Ovary (tissue), 9 donors: ENCODE results near the gene HOXC11. TPM values are rescaled to one million over a fixed set of nuclear protein-coding genes. Genes with fewer than 3 reads are reported as not detected.
A peak's percentile ranks its signal among the peaks of the same experiment; 100 is the strongest.

Source experiments
- DNase-seq, 5 donors: peaks; one replicate each; pipeline ENCODE4 v3.0.0-alpha.2; 2019 to 2020
- H3K27ac ChIP-seq, 2 donors: fragments of 200-600 bp; one replicate each; pipeline versions ENCODE4 v1.5.1 to v1.8.0; 2019 to 2022
- H3K27me3 ChIP-seq: fragments of 200-600 bp; one replicate; pipeline ENCODE4 v1.8.0; 2022
- H3K36me3 ChIP-seq: fragments of 200-600 bp; sonication (generic); one replicate; pipeline ENCODE4 v1.5.1; 2019
- H3K4me1 ChIP-seq: one replicate; pipeline ENCODE4 v1.8.1; 2013; ENCODE audit warnings: mild to moderate bottlenecking, moderate library complexity; ENCODE audit not compliant: insufficient read depth
- H3K4me3 ChIP-seq: fragments of 200-600 bp; sonication (generic); one replicate; pipeline ENCODE4 v1.5.1; 2017
- H3K9me3 ChIP-seq, 2 donors: fragments of 200-600 bp in 1 of 2; sonication (generic) in 1 of 2; one replicate each; pipeline versions ENCODE4 v1.5.1 to v1.8.1; 2013 to 2019; ENCODE audit warnings: mild to moderate bottlenecking in 1 of 2, moderate library complexity in 1 of 2
- CTCF ChIP-seq, 3 donors: fragments of 450-650 bp in 2 of 3; fragments of 200-600 bp in 1 of 3; IDR thresholded peaks; one replicate each; pipeline versions ENCODE4 v1.5.1 to v1.8.0; 2016 to 2022; ENCODE audit warnings: antibody characterized with exemption in 3 of 3, mild to moderate bottlenecking in 1 of 3
- EP300 ChIP-seq: sonication (generic); formaldehyde crosslinking; IDR thresholded peaks from one replicate; pipeline ENCODE4 v1.6.1; 2017; ENCODE audit warnings: antibody characterized with exemption
- POLR2A ChIP-seq: fragments of 450-650 bp; IDR thresholded peaks from one replicate; pipeline ENCODE4 v1.6.1; 2017; ENCODE audit warnings: antibody characterized with exemption, mild to moderate bottlenecking, moderate library complexity
- WGBS, 3 donors: extraction: QIAGEN DNeasy Blood & Tissue Kit in 1 of 3; methylation state at CpG; one replicate each; pipeline versions ENCODE4 v1.1.5 to v1.1.7; 2013 to 2017; 5-methylcytosine and 5-hydroxymethylcytosine counted together
- intact Hi-C, 4 donors: fragments of 100-400 bp; cut with DNase I; formaldehyde crosslinking; loops; one replicate each; pipeline versions ENCODE4 v1.11.0 to v1.15.1; 2022 to 2023
- polyA plus RNA-seq, 2 donors: library from polyadenylated mRNA; stranded (reverse); fragments of 200-250 nt in 1 of 2; fragments of 350-450 nt in 1 of 2; fragmentation: Illumina TruSeq in 1 of 2; extraction: RNeasy Lipid Tissue Mini Kit (QIAGEN cat#74804) in 1 of 2; gene quantifications; one replicate each; pipeline ENCODE4 v1.2.3, GENCODE V29; 2013 to 2014
- total RNA-seq, 7 donors: library from RNA; depleted of rRNA in 2 of 7; stranded (reverse); fragments of >200 nt in 2 of 7; fragmentation: NEBNext Ultra II Directional in 3 of 7; extraction: Animal tissue kit (Norgen Biotek cat#: 25700) in 3 of 7; gene quantifications; one replicate each; pipeline versions ENCODE4 v1.1.0 to v1.2.4, GENCODE V29; 2016 to 2023
- donor health status: DM: no; HTN: no; CAD: no; lungs with moderate emphysema.
- donor health status: DM: no; HTN: no; CAD: no.
- donor health status: Bipolar disorder and iron deficiency.
- donor health status: DM: yes; HTN: yes; CAD: no.
- donor health status: DM: no; HTN: no; CAD: no.
- donor health status: DM: yes; HTN: yes; CAD: no.

HOXC11 gene
- total and polyA plus RNA-seq, 9 donors = 0.12 to 1.1 TPM; not detected in 7

GRCh38 chr12:54010053-54010971, 37.4 kb downstream of the HOXC11 start:
- no peak for TF ChIP-seq POLR2A
- TF ChIP-seq EP300 = no peak
- TF ChIP-seq CTCF (IDR thresholded peaks at IDR 0.05) = no peak
- peak in 1 of 5 donors; percentile 46 for DNase-seq
- Histone ChIP-seq H3K4me3 (no peak overlapping the region), H3K27ac (peak overlapping the region in 1 of 2 donors; percentile 74), H3K36me3 (no peaks in the 10 kb centered on the region), H3K27me3 (no peaks in the 10 kb centered on the region), H3K9me3 (no peaks in the 10 kb centered on the region), H3K4me1 (peaks cover 2% of the 10 kb centered on the region)
- intact Hi-C loops = no loop called here
- 71 to 80% (median 71%) methylated on average over 10 of the region's 10 CpGs for WGBS, 3 donors

- DNase-seq = no peak
- no peaks in the 10 kb centered on the region for H3K9me3 ChIP-seq
- TF ChIP-seq EP300 (no peak), POLR2A (no peak), CTCF (IDR thresholded peaks at IDR 0.05) (no peak)
- no peaks in the 10 kb centered on the region for H3K27me3 ChIP-seq
- peaks cover 2% of the 10 kb centered on the region for H3K4me1 ChIP-seq
- H3K27ac ChIP-seq = peak overlapping the region in 1 of 2 donors; percentile 74
- intact Hi-C loops = no loop called here
- no peaks in the 10 kb centered on the region for H3K36me3 ChIP-seq
- H3K4me3 ChIP-seq = no peak overlapping the region
- 52 to 56% (median 53%) methylated on average over 17 of the region's 17 CpGs for WGBS, 3 donors
These were observed 38.2 kb downstream of the HOXC11 start for GRCh38 chr12:54010972-54011664.

- WGBS, 3 donors = 80 to 83% (median 83%) methylated on average over 14 of the region's 14 CpGs
- Histone ChIP-seq H3K4me1 (no peaks in the 10 kb centered on the region), H3K9me3 (no peaks in the 10 kb centered on the region), H3K4me3 (no peak overlapping the region), H3K36me3 (no peaks in the 10 kb centered on the region), H3K27me3 (no peaks in the 10 kb centered on the region), H3K27ac (peak overlapping the region in 1 of 2 donors; percentile 74)
- intact Hi-C loops = no loop called here
- DNase-seq = no peak
- no peak for TF ChIP-seq EP300
- TF ChIP-seq POLR2A = no peak
- no peak for TF ChIP-seq CTCF (IDR thresholded peaks at IDR 0.05)
These were observed 39.0 kb downstream of the HOXC11 start for GRCh38 chr12:54011665-54012532.
